WTC11 (cell line): Measurements from ENCODE around the gene OPRL1. TPM values are rescaled to one million over a fixed set of nuclear protein-coding genes. Genes with fewer than 3 reads are reported as not detected.

ENCODE experiments used
- ATAC-seq: fragments of 200-7000 bp; cut with Tn5 transposase; 2 replicates; pipeline ENCODE4 v1.10.0; 2021; ENCODE audit warnings: mild to moderate bottlenecking, moderate library complexity
- CTCF ChIA-PET: fragments of 300-600 bp; sonication (Branson Sonifier 250); formaldehyde crosslinking; loops from one replicate; lab custom pipeline; 2021; ENCODE audit warnings: antibody characterized with exemption; lab: Charles Lee
- POLR2A ChIA-PET: fragments of 350-600 bp; sonication (Branson Sonifier 250); formaldehyde crosslinking; loops from one replicate; lab custom pipeline; 2021; ENCODE audit warnings: antibody characterized with exemption; lab: Charles Lee
- DNase-seq: peaks from one replicate; pipeline ENCODE4 v3.0.0; 2021; ENCODE audit warnings: low spot score
- H3K27ac Mint-ChIP-seq: 2 replicates; pipeline ENCODE4 v1.8.0; 2021; ENCODE audit warnings: mixed read lengths
- H3K27me3 Mint-ChIP-seq: 2 replicates; pipeline ENCODE4 v1.8.0; 2021; ENCODE audit warnings: low read depth, mild to moderate bottlenecking, moderate library complexity, mixed read lengths
- H3K36me3 Mint-ChIP-seq: 2 replicates; pipeline ENCODE4 v1.8.0; 2021; ENCODE audit warnings: mixed read lengths
- H3K4me1 Mint-ChIP-seq: 2 replicates; pipeline ENCODE4 v1.8.0; 2022; ENCODE audit warnings: mixed read lengths
- H3K4me3 Mint-ChIP-seq: 2 replicates; pipeline ENCODE4 v1.8.0; 2021; ENCODE audit warnings: mild to moderate bottlenecking, moderate library complexity, mixed read lengths
- H3K9me3 Mint-ChIP-seq: 2 replicates; pipeline ENCODE4 v1.8.0; 2021; ENCODE audit warnings: mixed read lengths
- CBFB ChIP-seq: sonication (generic); formaldehyde crosslinking; IDR thresholded peaks from 2 replicates; pipeline ENCODE4 v1.8.1; 2022; ENCODE audit warnings: mild to moderate bottlenecking, low read depth, missing genetic modification reagents
- ELF4 ChIP-seq: sonication (generic); formaldehyde crosslinking; IDR thresholded peaks from 2 replicates; pipeline ENCODE4 v1.8.1; 2022; ENCODE audit warnings: low read depth, mild to moderate bottlenecking, moderate library complexity, missing genetic modification reagents
- ETV6 ChIP-seq: sonication (generic); formaldehyde crosslinking; IDR thresholded peaks from 2 replicates; pipeline ENCODE4 v1.8.1; 2022; ENCODE audit warnings: mild to moderate bottlenecking, missing genetic modification reagents
- FOXJ3 ChIP-seq: sonication (generic); formaldehyde crosslinking; IDR thresholded peaks from 2 replicates; pipeline ENCODE4 v1.9.0; 2021; ENCODE audit warnings: missing genetic modification reagents, mild to moderate bottlenecking, borderline replicate concordance
- GABPB1 ChIP-seq: sonication (generic); formaldehyde crosslinking; IDR thresholded peaks from 2 replicates; pipeline ENCODE4 v1.8.1; 2023; ENCODE audit warnings: mild to moderate bottlenecking, missing genetic modification reagents
- JAZF1 ChIP-seq: fragments of 250-450 bp; sonication (Bioruptor Pico); IDR thresholded peaks from 2 replicates; pipeline ENCODE4 v1.9.0; 2021; ENCODE audit warnings: moderate library complexity, mild to moderate bottlenecking, inconsistent platforms
- JUN ChIP-seq: sonication (generic); formaldehyde crosslinking; IDR thresholded peaks from 2 replicates; pipeline ENCODE4 v1.8.0; 2023; ENCODE audit warnings: mild to moderate bottlenecking, missing genetic modification reagents
- KAT7 ChIP-seq: sonication (generic); formaldehyde crosslinking; IDR thresholded peaks from 2 replicates; pipeline ENCODE4 v1.8.1; 2023; ENCODE audit warnings: missing genetic modification reagents, mild to moderate bottlenecking, borderline replicate concordance
- MXD4 ChIP-seq: fragments of 250-450 bp; sonication (Bioruptor Pico); IDR thresholded peaks from 2 replicates; pipeline ENCODE4 v1.8.0; 2021; ENCODE audit warnings: mild to moderate bottlenecking, moderate library complexity, borderline replicate concordance
- MYBL2 ChIP-seq: sonication (generic); formaldehyde crosslinking; IDR thresholded peaks from 2 replicates; pipeline ENCODE4 v1.8.1; 2023; ENCODE audit warnings: mild to moderate bottlenecking, moderate library complexity, missing genetic modification reagents
- NFATC4 ChIP-seq: fragments of 250-450 bp; sonication (Bioruptor Pico); IDR thresholded peaks from 2 replicates; pipeline ENCODE4 v1.9.0; 2021; ENCODE audit warnings: mild to moderate bottlenecking
- OVOL2 ChIP-seq: fragments of 250-450 bp; sonication (Bioruptor Pico); IDR thresholded peaks from 2 replicates; pipeline ENCODE4 v1.9.0; 2021; ENCODE audit warnings: mild to moderate bottlenecking, borderline replicate concordance
- RORB ChIP-seq: fragments of 250-450 bp; sonication (Bioruptor Pico); IDR thresholded peaks from 2 replicates; pipeline ENCODE4 v1.9.0; 2021; ENCODE audit warnings: mild to moderate bottlenecking
- SP1 ChIP-seq: sonication (generic); formaldehyde crosslinking; conservative IDR thresholded peaks from 2 replicates; pipeline ENCODE4 v1.8.1; 2022; ENCODE audit warnings: missing genetic modification reagents
- total RNA-seq: library from RNA; stranded (reverse); gene quantifications from 3 replicates; pipeline ENCODE4 v1.2.3, GENCODE V29; 2021
- TF ChIP-seq, protein P1 (sequence below): sonication (generic); formaldehyde crosslinking; IDR thresholded peaks from 2 replicates; pipeline ENCODE4 v1.8.1; 2022; ENCODE audit warnings: low read depth, missing genetic modification reagents, borderline replicate concordance
- TF ChIP-seq, protein P2 (sequence below): sonication (generic); formaldehyde crosslinking; IDR thresholded peaks from 2 replicates; pipeline ENCODE4 v1.8.0; 2022; ENCODE audit warnings: mild to moderate bottlenecking, missing genetic modification reagents
- TF ChIP-seq, protein P3 (sequence below): fragments of 250-450 bp; sonication (Bioruptor Pico); IDR thresholded peaks from 2 replicates; pipeline ENCODE4 v1.9.0; 2021; ENCODE audit warnings: mild to moderate bottlenecking
- TF ChIP-seq, protein P4 (sequence below): sonication (generic); formaldehyde crosslinking; conservative IDR thresholded peaks from 2 replicates; pipeline ENCODE4 v1.8.1; 2022; ENCODE audit warnings: mild to moderate bottlenecking, missing genetic modification reagents
- TF ChIP-seq, protein P5 (sequence below): fragments of 250-450 bp; sonication (Bioruptor Pico); conservative IDR thresholded peaks from 2 replicates; pipeline ENCODE4 v1.9.0; 2021; ENCODE audit warnings: mild to moderate bottlenecking
- TF ChIP-seq, protein P6 (sequence below): sonication (generic); formaldehyde crosslinking; IDR thresholded peaks from 2 replicates; pipeline ENCODE4 v1.8.1; 2023; ENCODE audit warnings: mild to moderate bottlenecking, moderate library complexity, missing genetic modification reagents
- TF ChIP-seq, protein P7 (sequence below): sonication (generic); formaldehyde crosslinking; IDR thresholded peaks from 2 replicates; pipeline ENCODE4 v1.8.0; 2022; ENCODE audit warnings: missing genetic modification reagents
- TF ChIP-seq, protein P8 (sequence below): sonication (generic); formaldehyde crosslinking; conservative IDR thresholded peaks from 2 replicates; pipeline ENCODE4 v1.8.1; 2023; ENCODE audit warnings: mild to moderate bottlenecking, low read depth, missing genetic modification reagents, moderate library complexity

The OPRL1 gene
- total RNA-seq, 1 experiment from 2014 or later = 2.0 TPM

DNA sequence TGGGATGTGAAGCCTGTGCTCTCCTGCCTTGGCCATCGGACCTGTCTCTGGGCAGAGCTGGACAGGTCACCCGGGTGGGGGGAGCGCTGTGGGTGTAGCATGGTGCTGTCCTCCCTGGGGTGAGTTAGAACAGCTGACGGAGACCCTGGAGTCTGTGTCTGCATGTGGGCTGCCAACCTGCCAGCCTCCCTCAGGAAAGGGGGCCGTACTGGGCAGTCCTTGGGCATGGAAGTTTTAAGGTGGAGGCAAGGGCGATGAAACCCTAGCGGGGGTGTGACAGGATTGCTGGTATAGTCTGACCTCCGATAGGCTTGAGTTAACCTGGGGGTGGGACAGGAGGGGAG lies 32.9 kb upstream of the OPRL1 start:
- Mint-ChIP-seq H3K4me1 (peaks cover 20% of the 10 kb centered on the region), H3K36me3 (no peaks in the 10 kb centered on the region), H3K9me3 (no peaks in the 10 kb centered on the region), H3K27ac (no peak overlapping the region), H3K4me3 (no peak overlapping the region), H3K27me3 (peaks cover 83% of the 10 kb centered on the region)
- DNase-seq (no peak), ATAC-seq (no peak)
- ChIA-PET POLR2A (interaction anchor here (0.7 kb wide), 1 partner anchor 17 kb away, joined by 3 read pairs; no protein-coding TSS in a partner anchor), CTCF (interaction anchor here (0.9 to 1.2 kb wide), 4 partner anchors 8 to 73 kb away, joined by 3 to 7 read pairs (median 3); no protein-coding TSS in a partner anchor)
- TF ChIP-seq, protein P1, sequence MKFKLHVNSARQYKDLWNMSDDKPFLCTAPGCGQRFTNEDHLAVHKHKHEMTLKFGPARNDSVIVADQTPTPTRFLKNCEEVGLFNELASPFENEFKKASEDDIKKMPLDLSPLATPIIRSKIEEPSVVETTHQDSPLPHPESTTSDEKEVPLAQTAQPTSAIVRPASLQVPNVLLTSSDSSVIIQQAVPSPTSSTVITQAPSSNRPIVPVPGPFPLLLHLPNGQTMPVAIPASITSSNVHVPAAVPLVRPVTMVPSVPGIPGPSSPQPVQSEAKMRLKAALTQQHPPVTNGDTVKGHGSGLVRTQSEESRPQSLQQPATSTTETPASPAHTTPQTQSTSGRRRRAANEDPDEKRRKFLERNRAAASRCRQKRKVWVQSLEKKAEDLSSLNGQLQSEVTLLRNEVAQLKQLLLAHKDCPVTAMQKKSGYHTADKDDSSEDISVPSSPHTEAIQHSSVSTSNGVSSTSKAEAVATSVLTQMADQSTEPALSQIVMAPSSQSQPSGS (CRISPR knock-in tag) = no peak
- TF ChIP-seq JAZF1 (CRISPR knock-in tag) (no peak), RORB (CRISPR knock-in tag) (no peak), MYBL2 (CRISPR knock-in tag) (no peak), NFATC4 (no peak), ETV6 (CRISPR knock-in tag) (no peak), KAT7 (CRISPR knock-in tag) (no peak), JUN (CRISPR knock-in tag) (no peak), GABPB1 (CRISPR knock-in tag) (no peak)
- TF ChIP-seq, protein P2, sequence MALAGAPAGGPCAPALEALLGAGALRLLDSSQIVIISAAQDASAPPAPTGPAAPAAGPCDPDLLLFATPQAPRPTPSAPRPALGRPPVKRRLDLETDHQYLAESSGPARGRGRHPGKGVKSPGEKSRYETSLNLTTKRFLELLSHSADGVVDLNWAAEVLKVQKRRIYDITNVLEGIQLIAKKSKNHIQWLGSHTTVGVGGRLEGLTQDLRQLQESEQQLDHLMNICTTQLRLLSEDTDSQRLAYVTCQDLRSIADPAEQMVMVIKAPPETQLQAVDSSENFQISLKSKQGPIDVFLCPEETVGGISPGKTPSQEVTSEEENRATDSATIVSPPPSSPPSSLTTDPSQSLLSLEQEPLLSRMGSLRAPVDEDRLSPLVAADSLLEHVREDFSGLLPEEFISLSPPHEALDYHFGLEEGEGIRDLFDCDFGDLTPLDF (CRISPR knock-in tag) = no peak
- TF ChIP-seq, protein P3, sequence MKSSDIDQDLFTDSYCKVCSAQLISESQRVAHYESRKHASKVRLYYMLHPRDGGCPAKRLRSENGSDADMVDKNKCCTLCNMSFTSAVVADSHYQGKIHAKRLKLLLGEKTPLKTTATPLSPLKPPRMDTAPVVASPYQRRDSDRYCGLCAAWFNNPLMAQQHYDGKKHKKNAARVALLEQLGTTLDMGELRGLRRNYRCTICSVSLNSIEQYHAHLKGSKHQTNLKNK (CRISPR knock-in tag) = no peak
- TF ChIP-seq, protein P4, sequence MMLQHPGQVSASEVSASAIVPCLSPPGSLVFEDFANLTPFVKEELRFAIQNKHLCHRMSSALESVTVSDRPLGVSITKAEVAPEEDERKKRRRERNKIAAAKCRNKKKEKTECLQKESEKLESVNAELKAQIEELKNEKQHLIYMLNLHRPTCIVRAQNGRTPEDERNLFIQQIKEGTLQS (CRISPR knock-in tag) = no peak

DNA sequence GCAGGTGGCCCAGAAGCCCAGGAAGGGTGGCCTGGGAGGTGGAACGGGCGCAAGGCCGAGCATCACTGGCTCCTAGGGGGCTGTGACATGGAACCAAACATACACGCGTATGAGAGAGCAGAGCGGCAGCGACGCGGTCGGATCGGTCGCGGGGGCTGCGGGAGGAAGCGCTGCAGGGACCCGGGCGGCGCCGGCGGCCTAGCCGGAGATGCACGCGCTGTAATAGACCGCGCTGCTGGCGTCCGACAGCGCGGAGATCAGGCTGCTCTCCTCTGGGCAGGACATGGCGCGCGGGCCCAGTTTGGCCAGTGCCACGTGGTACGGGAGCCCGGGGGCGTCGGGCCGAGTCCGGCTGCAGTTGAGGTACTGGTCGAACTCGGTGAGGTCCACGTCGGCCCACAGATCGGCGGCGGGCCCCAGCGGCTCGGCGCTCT lies 31.9 kb upstream of the OPRL1 start:
- CTCF ChIA-PET = interaction anchor here (0.9 to 1.2 kb wide), 3 partner anchors 9 to 72 kb away, joined by 3 to 7 read pairs (median 3); no protein-coding TSS in a partner anchor
- POLR2A ChIA-PET = no interaction called here
- peak overlapping the region; percentile 35 for H3K4me3 Mint-ChIP-seq
- DNase-seq = peak; percentile 55
- peaks cover 79% of the 10 kb centered on the region for H3K27me3 Mint-ChIP-seq
- H3K4me1 Mint-ChIP-seq = peaks cover 20% of the 10 kb centered on the region
- no peaks in the 10 kb centered on the region for H3K36me3 Mint-ChIP-seq
- no peak overlapping the region for H3K27ac Mint-ChIP-seq
- peak; percentile 52 for ATAC-seq
- no peaks in the 10 kb centered on the region for H3K9me3 Mint-ChIP-seq
- TF ChIP-seq, protein P5, sequence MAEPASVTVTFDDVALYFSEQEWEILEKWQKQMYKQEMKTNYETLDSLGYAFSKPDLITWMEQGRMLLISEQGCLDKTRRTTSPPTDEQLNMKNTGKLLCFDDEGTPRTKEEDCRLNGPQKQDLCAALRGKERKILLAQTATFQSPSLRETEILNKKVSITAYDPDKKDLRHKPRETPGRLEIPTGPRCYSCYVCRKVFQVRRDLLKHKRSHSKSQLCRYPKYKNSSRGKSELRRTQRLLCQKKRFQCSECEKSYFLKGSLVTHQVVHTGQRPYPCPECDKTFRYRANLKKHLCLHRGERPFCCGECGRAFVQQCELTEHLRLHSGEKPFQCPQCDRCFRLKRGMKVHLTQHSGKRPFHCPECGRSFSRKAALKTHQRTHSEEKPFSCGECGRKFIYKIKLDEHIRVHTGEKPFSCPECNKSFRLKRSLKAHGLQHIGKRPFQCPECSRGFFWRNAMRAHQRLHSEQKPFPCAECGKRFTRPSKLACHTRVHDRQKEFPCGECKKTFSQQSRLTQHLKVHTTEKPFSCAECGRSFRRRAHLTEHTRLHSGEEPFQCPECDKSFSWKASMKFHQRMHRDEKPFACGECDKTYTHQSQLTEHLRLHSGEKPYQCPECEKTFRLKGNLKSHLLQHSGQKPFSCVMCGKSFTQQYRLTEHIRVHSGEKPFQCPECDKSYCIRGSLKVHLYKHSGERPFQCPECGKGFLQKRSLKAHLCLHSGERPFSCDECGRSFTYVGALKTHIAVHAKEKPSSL = no peak
- TF ChIP-seq, protein P6, sequence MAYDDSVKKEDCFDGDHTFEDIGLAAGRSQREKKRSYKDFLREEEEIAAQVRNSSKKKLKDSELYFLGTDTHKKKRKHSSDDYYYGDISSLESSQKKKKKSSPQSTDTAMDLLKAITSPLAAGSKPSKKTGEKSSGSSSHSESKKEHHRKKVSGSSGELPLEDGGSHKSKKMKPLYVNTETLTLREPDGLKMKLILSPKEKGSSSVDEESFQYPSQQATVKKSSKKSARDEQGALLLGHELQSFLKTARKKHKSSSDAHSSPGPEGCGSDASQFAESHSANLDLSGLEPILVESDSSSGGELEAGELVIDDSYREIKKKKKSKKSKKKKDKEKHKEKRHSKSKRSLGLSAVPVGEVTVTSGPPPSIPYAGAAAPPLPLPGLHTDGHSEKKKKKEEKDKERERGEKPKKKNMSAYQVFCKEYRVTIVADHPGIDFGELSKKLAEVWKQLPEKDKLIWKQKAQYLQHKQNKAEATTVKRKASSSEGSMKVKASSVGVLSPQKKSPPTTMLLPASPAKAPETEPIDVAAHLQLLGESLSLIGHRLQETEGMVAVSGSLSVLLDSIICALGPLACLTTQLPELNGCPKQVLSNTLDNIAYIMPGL = no peak
- TF ChIP-seq, protein P7, sequence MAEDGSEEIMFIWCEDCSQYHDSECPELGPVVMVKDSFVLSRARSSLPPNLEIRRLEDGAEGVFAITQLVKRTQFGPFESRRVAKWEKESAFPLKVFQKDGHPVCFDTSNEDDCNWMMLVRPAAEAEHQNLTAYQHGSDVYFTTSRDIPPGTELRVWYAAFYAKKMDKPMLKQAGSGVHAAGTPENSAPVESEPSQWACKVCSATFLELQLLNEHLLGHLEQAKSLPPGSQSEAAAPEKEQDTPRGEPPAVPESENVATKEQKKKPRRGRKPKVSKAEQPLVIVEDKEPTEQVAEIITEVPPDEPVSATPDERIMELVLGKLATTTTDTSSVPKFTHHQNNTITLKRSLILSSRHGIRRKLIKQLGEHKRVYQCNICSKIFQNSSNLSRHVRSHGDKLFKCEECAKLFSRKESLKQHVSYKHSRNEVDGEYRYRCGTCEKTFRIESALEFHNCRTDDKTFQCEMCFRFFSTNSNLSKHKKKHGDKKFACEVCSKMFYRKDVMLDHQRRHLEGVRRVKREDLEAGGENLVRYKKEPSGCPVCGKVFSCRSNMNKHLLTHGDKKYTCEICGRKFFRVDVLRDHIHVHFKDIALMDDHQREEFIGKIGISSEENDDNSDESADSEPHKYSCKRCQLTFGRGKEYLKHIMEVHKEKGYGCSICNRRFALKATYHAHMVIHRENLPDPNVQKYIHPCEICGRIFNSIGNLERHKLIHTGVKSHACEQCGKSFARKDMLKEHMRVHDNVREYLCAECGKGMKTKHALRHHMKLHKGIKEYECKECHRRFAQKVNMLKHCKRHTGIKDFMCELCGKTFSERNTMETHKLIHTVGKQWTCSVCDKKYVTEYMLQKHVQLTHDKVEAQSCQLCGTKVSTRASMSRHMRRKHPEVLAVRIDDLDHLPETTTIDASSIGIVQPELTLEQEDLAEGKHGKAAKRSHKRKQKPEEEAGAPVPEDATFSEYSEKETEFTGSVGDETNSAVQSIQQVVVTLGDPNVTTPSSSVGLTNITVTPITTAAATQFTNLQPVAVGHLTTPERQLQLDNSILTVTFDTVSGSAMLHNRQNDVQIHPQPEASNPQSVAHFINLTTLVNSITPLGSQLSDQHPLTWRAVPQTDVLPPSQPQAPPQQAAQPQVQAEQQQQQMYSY (CRISPR knock-in tag) = no peak
- TF ChIP-seq, protein P8, sequence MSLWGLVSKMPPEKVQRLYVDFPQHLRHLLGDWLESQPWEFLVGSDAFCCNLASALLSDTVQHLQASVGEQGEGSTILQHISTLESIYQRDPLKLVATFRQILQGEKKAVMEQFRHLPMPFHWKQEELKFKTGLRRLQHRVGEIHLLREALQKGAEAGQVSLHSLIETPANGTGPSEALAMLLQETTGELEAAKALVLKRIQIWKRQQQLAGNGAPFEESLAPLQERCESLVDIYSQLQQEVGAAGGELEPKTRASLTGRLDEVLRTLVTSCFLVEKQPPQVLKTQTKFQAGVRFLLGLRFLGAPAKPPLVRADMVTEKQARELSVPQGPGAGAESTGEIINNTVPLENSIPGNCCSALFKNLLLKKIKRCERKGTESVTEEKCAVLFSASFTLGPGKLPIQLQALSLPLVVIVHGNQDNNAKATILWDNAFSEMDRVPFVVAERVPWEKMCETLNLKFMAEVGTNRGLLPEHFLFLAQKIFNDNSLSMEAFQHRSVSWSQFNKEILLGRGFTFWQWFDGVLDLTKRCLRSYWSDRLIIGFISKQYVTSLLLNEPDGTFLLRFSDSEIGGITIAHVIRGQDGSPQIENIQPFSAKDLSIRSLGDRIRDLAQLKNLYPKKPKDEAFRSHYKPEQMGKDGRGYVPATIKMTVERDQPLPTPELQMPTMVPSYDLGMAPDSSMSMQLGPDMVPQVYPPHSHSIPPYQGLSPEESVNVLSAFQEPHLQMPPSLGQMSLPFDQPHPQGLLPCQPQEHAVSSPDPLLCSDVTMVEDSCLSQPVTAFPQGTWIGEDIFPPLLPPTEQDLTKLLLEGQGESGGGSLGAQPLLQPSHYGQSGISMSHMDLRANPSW = no peak
- no peak for TF ChIP-seq OVOL2
- 0 out of 2 replicates have a peak, but pooled peaks have one; percentile 2 for TF ChIP-seq SP1 (CRISPR knock-in tag)
- no peak for TF ChIP-seq MXD4 (CRISPR knock-in tag)
- TF ChIP-seq RORB (CRISPR knock-in tag) = no peak
- 0 out of 2 replicates have a peak, but pooled peaks have one; percentile 23 for TF ChIP-seq CBFB (CRISPR knock-in tag)
- TF ChIP-seq ELF4 (CRISPR knock-in tag) = no peak
- no peak for TF ChIP-seq FOXJ3 (CRISPR knock-in tag)
